ENCODE data around the gene SIN3B.

Gene SIN3B

DNA sequence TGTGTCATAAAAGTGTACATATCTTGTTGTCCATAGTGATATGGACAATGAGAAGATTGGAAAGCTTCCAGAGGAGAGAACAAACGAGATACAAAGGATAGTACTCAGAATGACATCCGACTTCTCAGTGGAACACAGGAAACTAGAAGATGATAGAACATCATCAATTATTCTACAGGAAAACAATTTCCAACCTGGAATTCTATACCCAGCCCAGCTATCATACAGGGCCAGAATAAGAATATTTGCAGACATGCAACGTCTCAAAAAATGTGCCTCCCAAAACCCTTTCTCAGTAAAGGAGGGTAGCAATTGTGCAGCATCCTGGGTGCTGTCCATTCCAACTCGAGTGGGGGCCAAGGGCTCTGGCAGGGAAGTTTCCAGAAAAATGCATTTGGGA lies 83.6 kb downstream of the SIN3B start:
- H2BK12ac ChIP-seq (ENCODE audit: low read length): no peak overlapping the region
- H3K9me3 ChIP-seq (ENCODE audit: insufficient read depth, low read depth, low read length): peaks cover 26% of the 10 kb centered on the region
- no peak overlapping the region for H3K4me3 ChIP-seq (ENCODE audit: low read depth, low read length)
- no peak overlapping the region for H2BK120ac ChIP-seq (ENCODE audit: insufficient read depth, low read length, poor library complexity)
- no peak overlapping the region for H3K9ac ChIP-seq (ENCODE audit: low read length)
- no peak overlapping the region for H3K27ac ChIP-seq (ENCODE audit: low read depth, low read length)
- H3K27me3 ChIP-seq (ENCODE audit: insufficient read depth, low read length): peaks cover 2% of the 10 kb centered on the region
- no peak overlapping the region for H4K91ac ChIP-seq (ENCODE audit: low read depth, low read length)
- H3K36me3 ChIP-seq (ENCODE audit: control insufficient read depth in 1 of 2, insufficient read depth in 2 of 2, low read length in 2 of 2): no peaks in the 10 kb centered on the region
- no peak overlapping the region for H2AFZ ChIP-seq (ENCODE audit: insufficient read depth, low read length, poor library complexity)
- no CpG with 5 or more reads among the region's 4 CpGs for WGBS (ENCODE audit: extremely low coverage, insufficient coverage, insufficient read length)
- H3K14ac ChIP-seq (ENCODE audit: low read length): no peak overlapping the region
- no peak overlapping the region for H3K4me2 ChIP-seq (ENCODE audit: low read length)
- H4K8ac ChIP-seq (ENCODE audit: low read depth, low read length): no peak overlapping the region
- H3K23ac ChIP-seq (ENCODE audit: low read length): no peak overlapping the region
- DNase-seq: no peak
- H3K79me1 ChIP-seq (ENCODE audit: low read length): no peaks in the 10 kb centered on the region
- no peak overlapping the region for H3K18ac ChIP-seq (ENCODE audit: low read length)
- no peak overlapping the region for H2BK5ac ChIP-seq (ENCODE audit: low read depth, low read length, poor library complexity)
- no peak overlapping the region for H2AK5ac ChIP-seq (ENCODE audit: low read length)
- no peaks in the 10 kb centered on the region for H3K79me2 ChIP-seq (ENCODE audit: control insufficient read depth, insufficient read depth, low read length, poor library complexity)
- no peak overlapping the region for H3K4ac ChIP-seq (ENCODE audit: low read depth, low read length)
- no peaks in the 10 kb centered on the region for H3K4me1 ChIP-seq (ENCODE audit: control insufficient read depth in 1 of 2, insufficient read depth in 2 of 2, low read length in 2 of 2)
- H4K12ac ChIP-seq (ENCODE audit: low read depth, low read length): no peak overlapping the region

GRCh38 chr19:16914421-16914820 lies 85.2 kb downstream of the SIN3B start:
- no peaks in the 10 kb centered on the region for H3K79me2 ChIP-seq (ENCODE audit: control insufficient read depth, insufficient read depth, low read length, poor library complexity)
- H2BK5ac ChIP-seq (ENCODE audit: low read depth, low read length, poor library complexity): no peak overlapping the region
- no peak overlapping the region for H3K4ac ChIP-seq (ENCODE audit: low read depth, low read length)
- no peak overlapping the region for H2AFZ ChIP-seq (ENCODE audit: insufficient read depth, low read length, poor library complexity)
- WGBS (ENCODE audit: extremely low coverage, insufficient coverage, insufficient read length): no CpG with 5 or more reads among the region's 11 CpGs
- H2BK12ac ChIP-seq (ENCODE audit: low read length): no peak overlapping the region
- no peak overlapping the region for H2AK5ac ChIP-seq (ENCODE audit: low read length)
- H3K4me3 ChIP-seq (ENCODE audit: low read depth, low read length): no peak overlapping the region
- no peak overlapping the region for H3K27ac ChIP-seq (ENCODE audit: low read depth, low read length)
- peaks cover 22% of the 10 kb centered on the region for H3K9me3 ChIP-seq (ENCODE audit: insufficient read depth, low read depth, low read length)
- H3K4me1 ChIP-seq (ENCODE audit: control insufficient read depth in 1 of 2, insufficient read depth in 2 of 2, low read length in 2 of 2): no peaks in the 10 kb centered on the region
- H3K18ac ChIP-seq (ENCODE audit: low read length): no peak overlapping the region
- no peak overlapping the region for H2BK120ac ChIP-seq (ENCODE audit: insufficient read depth, low read length, poor library complexity)
- no peaks in the 10 kb centered on the region for H3K36me3 ChIP-seq (ENCODE audit: control insufficient read depth in 1 of 2, insufficient read depth in 2 of 2, low read length in 2 of 2)
- H3K79me1 ChIP-seq (ENCODE audit: low read length): no peaks in the 10 kb centered on the region
- H3K27me3 ChIP-seq (ENCODE audit: insufficient read depth, low read length): peaks cover 2% of the 10 kb centered on the region
- H3K4me2 ChIP-seq (ENCODE audit: low read length): no peak overlapping the region
- H3K9ac ChIP-seq (ENCODE audit: low read length): no peak overlapping the region
- H3K14ac ChIP-seq (ENCODE audit: low read length): no peak overlapping the region
- H3K23ac ChIP-seq (ENCODE audit: low read length): no peak overlapping the region
- no peak overlapping the region for H4K8ac ChIP-seq (ENCODE audit: low read depth, low read length)
- no peak for DNase-seq
- no peak overlapping the region for H4K12ac ChIP-seq (ENCODE audit: low read depth, low read length)
- H4K91ac ChIP-seq (ENCODE audit: low read depth, low read length): no peak overlapping the region

DNA sequence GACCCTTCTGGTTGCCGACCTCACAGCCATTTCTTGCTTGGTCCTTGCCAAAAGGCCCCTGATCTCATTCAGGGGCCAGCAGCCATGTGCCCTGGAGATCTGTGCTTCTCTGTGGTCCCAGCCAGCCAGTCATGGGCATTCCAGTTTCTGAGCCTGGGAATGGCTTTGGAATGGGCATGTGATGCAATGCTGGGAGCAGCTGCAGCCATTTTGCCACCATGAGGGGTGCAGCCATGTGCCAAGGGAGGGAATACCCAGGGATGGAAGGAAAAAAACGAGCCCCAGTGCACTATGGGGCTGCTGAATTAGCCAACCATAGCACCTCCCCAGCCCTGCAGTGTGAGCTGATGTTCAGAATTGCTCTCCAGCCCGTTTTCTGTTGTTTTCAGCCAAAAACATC lies 85.9 kb downstream of the SIN3B start:
- Histone ChIP-seq H3K4ac (ENCODE audit: low read depth, low read length) (no peak overlapping the region), H2AK5ac (ENCODE audit: low read length) (no peak overlapping the region), H3K9ac (ENCODE audit: low read length) (no peak overlapping the region), H3K79me2 (ENCODE audit: control insufficient read depth, insufficient read depth, low read length, poor library complexity) (no peaks in the 10 kb centered on the region), H2BK12ac (ENCODE audit: low read length) (no peak overlapping the region), H2BK120ac (ENCODE audit: insufficient read depth, low read length, poor library complexity) (no peak overlapping the region), H4K12ac (ENCODE audit: low read depth, low read length) (no peak overlapping the region), H3K27me3 (ENCODE audit: insufficient read depth, low read length) (peaks cover 2% of the 10 kb centered on the region), H4K8ac (ENCODE audit: low read depth, low read length) (no peak overlapping the region), H3K4me1 (ENCODE audit: control insufficient read depth in 1 of 2, insufficient read depth in 2 of 2, low read length in 2 of 2) (no peaks in the 10 kb centered on the region), H3K27ac (ENCODE audit: low read depth, low read length) (no peak overlapping the region), H3K4me2 (ENCODE audit: low read length) (no peak overlapping the region), H2AFZ (ENCODE audit: insufficient read depth, low read length, poor library complexity) (no peak overlapping the region), H2BK5ac (ENCODE audit: low read depth, low read length, poor library complexity) (no peak overlapping the region), H3K9me3 (ENCODE audit: insufficient read depth, low read depth, low read length) (peaks cover 26% of the 10 kb centered on the region), H3K36me3 (ENCODE audit: control insufficient read depth in 1 of 2, insufficient read depth in 2 of 2, low read length in 2 of 2) (no peaks in the 10 kb centered on the region), H3K18ac (ENCODE audit: low read length) (no peak overlapping the region), H3K79me1 (ENCODE audit: low read length) (no peaks in the 10 kb centered on the region), H4K91ac (ENCODE audit: low read depth, low read length) (no peak overlapping the region), H3K23ac (ENCODE audit: low read length) (no peak overlapping the region), H3K14ac (ENCODE audit: low read length) (no peak overlapping the region), H3K4me3 (ENCODE audit: low read depth, low read length) (no peak overlapping the region)
- DNase-seq: no peak
- no CpG with 5 or more reads among the region's 3 CpGs for WGBS (ENCODE audit: extremely low coverage, insufficient coverage, insufficient read length)

- Histone ChIP-seq H3K79me2 (ENCODE audit: control insufficient read depth, insufficient read depth, low read length, poor library complexity) (no peaks in the 10 kb centered on the region), H4K8ac (ENCODE audit: low read depth, low read length) (no peak overlapping the region), H4K91ac (ENCODE audit: low read depth, low read length) (no peak overlapping the region), H3K9ac (ENCODE audit: low read length) (no peak overlapping the region), H2BK120ac (ENCODE audit: insufficient read depth, low read length, poor library complexity) (no peak overlapping the region), H3K36me3 (ENCODE audit: control insufficient read depth in 1 of 2, insufficient read depth in 2 of 2, low read length in 2 of 2) (no peaks in the 10 kb centered on the region), H3K79me1 (ENCODE audit: low read length) (no peaks in the 10 kb centered on the region), H2AK5ac (ENCODE audit: low read length) (no peak overlapping the region), H3K9me3 (ENCODE audit: insufficient read depth, low read depth, low read length) (peaks cover 26% of the 10 kb centered on the region), H2AFZ (ENCODE audit: insufficient read depth, low read length, poor library complexity) (no peak overlapping the region), H3K4me3 (ENCODE audit: low read depth, low read length) (no peak overlapping the region), H3K4me2 (ENCODE audit: low read length) (no peak overlapping the region), H2BK5ac (ENCODE audit: low read depth, low read length, poor library complexity) (no peak overlapping the region), H3K14ac (ENCODE audit: low read length) (no peak overlapping the region), H3K23ac (ENCODE audit: low read length) (no peak overlapping the region), H2BK12ac (ENCODE audit: low read length) (no peak overlapping the region), H3K4ac (ENCODE audit: low read depth, low read length) (no peak overlapping the region), H4K12ac (ENCODE audit: low read depth, low read length) (no peak overlapping the region), H3K4me1 (ENCODE audit: control insufficient read depth in 1 of 2, insufficient read depth in 2 of 2, low read length in 2 of 2) (no peaks in the 10 kb centered on the region), H3K18ac (ENCODE audit: low read length) (no peak overlapping the region), H3K27ac (ENCODE audit: low read depth, low read length) (no peak overlapping the region), H3K27me3 (ENCODE audit: insufficient read depth, low read length) (peaks cover 2% of the 10 kb centered on the region)
- no CpG with 5 or more reads among the region's 3 CpGs for WGBS (ENCODE audit: extremely low coverage, insufficient coverage, insufficient read length)
- no peak for DNase-seq
Measured at GRCh38 chr19:16915734-16916133, 86.5 kb downstream of the SIN3B start.

Data from trophoblast cell (in vitro differentiated cells and primary cell).